HG03520 (cell line): ENCODE measurements around the gene PPT2.
"Not testable (repeated sequence)": the region's sequence is repeated elsewhere in the genome, so short reads cannot be mapped to it uniquely, and the experiment has no call there.

Source experiments
- ATAC-seq: cut with Tn5 transposase; IDR thresholded peaks from one replicate; pipeline ENCODE4 v1.9.1; 2021; ENCODE audit warnings: mild to moderate bottlenecking, moderate library complexity; ENCODE audit not compliant: unreplicated experiment

Gene PPT2

DNA sequence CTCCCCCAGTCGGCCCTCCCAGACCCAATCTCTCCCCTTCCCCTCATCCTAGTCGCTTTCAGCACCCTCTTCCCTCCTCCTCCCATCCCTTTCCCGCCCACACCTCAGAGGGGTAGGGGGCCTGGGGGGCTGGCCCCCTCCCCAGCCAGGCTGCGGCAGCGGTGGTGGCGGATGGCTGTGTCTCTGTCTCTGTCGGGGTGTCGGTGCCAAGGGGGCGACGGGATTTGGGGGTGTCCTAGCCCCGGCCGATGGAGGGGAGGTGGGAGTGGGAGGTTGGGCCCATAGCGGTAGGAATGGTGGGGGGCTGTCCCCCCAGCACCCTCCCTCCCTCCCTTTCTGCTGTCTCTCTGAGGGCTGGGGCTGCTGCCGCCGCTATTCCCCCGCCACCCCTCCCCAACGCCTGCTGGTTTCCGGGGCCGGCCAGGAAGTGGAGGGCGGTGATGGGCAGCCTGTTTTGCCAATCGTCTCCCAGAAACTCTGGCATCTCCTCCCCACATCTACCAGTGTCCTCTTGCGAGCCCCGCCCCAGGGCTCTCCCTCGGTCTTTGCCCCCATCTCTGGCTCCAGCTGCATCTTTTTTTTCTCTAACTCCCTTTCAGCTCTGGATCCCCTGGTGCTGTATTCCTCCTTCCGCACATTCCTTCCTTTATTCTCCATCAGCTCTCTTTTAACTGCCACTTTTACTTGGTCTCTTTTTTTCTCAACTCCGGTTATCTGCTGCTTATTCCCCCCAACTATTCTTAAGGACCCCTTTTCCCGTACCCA is 22.0 kb downstream of the PPT2 start, which contains the start of gene AGPAT1:
Gene AGPAT1 (minus strand): TSS at position 374 of the 765 bp plus-strand sequence. CDS start 4,588 bp downstream, outside the sequence.
- ATAC-seq, result peak; percentile 37

DNA sequence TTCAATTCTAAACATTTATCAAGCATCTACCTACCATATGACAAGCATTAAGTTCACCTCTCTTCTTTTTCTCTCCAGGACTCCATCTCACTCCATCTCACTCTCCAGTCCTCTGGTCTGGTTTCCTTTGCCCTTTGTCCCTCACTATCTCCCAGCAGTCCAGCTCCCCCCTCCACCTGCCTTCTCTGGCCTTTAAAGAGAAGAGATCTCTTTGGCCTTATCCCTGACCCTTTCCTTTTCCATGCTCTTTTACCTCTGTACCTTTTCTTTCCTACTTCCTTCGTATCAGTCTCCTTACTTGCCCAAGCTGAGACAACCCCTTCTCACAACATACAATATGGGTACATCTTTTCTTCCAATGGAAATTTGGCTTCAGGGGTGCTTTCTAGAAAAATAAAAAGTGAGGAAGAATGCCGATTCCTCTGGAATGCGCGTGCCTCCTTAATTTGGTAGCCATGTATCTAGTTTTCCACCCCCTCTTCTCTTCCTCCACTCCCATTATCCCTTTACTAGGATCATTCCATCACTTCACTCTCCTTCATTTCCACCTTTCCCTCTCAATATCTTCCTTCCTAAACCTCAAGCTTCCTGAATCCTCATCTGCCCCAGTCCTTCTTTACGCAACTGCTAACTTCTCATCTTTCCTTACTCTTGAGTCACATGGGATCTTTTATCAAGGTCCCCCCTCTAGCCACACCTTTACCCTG is 22.7 kb downstream of the PPT2 start:
- ATAC-seq, result no peak

DNA sequence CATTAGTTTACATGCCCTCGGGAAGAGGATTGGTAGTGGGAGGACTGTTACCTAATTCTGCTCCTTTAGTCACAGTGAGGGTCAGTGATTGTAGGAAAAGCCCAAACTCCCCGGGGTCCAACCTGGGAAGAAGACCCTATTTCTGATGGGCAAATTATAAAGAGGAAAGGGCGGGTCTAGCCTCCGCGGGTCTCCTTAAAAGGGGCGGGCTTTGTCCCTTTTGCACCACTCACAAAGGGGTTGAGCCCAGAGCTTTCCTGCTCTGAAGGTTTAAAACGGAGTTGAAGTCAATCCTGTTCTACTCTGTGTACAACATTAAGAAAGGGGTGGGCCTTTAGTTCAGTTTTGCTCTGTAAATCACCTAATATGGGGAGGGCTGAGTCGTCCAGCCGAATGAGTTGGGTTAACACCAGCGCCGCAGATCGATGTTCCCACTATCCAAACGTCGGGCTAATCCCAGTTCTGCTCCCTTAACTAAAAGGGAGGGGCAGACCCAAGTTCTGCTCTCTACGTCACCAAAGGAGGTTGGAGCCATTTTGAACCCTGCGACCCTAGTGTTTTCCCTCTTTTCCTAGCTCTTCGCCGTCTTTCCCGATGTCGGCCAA is 23.3 kb downstream of the PPT2 start:
- ATAC-seq, result no peak

DNA sequence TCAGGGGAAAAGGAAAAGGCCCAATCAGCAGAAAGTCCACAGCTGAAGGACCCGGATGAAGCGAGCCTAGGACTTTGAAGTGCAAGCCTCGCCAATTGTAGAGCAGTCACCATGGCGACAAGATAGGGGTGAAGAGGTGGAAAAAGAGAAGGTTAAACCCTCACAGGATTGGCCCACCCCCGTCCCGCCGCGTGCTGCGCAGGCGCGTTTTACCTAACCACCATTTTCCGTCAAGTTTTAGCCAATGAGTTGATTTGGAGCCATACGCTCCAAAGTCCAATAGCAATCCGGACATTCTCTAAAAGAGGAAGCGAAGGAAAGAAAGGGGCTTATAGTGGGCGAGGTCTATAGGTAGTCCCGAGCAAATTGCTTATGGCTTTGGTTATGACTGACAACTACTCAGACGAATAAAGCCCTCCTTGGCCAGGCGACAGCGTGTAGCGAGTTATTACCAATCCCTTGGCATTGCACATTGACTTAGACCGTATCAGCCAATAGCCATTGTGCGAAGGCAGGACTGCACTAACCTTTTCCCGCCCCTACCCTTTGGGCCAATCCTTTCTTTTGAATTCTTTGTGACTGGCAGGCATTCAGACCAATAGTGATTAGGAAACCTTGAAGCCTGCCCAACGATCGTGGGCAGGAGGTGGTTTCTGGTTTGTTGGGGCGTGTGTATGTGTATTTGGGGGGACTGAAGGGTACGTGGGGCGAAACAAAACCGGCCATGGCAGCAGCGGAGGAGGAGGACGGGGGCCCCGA is 24.0 kb downstream of the PPT2 start, which contains the start of gene RNF5:
Gene RNF5 (plus strand): TSS at position 618 of the 759 bp plus-strand sequence. CDS start 107 bp downstream, at position 725.
- ATAC-seq, result peak; percentile 83

DNA sequence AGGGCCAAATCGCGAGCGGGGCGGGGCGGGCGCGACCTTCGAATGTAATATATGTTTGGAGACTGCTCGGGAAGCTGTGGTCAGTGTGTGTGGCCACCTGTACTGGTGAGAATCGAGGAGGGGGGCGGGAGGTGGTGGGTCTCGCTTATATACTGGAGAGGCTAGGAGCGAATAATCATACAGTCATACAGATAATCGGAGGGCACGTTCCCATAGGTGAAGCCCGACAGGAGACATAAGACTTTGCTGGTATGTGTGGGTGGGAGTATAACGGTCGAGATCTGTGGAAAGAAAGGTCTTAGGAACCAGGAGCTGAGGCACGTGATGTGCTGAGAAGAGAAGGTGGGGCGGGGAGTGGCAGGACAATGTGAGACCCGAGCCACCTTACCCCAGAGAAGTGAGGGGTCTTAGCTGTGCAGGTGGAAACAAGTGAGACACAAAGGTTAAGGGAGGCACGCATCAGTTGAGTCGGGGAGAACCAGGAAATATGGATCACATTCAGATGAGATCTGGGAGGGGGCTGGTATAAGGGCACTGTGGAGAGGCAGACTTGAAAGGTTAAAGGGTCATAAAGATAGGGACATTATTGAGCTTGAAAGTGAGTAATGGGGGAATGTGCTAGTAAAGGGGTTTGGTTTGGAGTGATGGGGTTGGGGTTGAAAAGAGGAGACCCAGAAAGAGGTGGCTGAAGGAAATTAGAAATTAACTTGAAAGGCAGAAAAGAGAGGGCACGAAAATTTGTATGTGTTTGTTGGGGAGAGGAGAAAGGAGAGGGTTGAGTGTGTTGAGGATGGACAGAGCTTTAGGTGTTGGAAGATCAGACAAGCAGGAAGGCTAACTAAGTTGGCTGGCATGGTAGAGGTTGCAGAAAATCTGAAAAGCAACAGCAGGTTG is 24.9 kb downstream of the PPT2 start:
- no peak for ATAC-seq

DNA sequence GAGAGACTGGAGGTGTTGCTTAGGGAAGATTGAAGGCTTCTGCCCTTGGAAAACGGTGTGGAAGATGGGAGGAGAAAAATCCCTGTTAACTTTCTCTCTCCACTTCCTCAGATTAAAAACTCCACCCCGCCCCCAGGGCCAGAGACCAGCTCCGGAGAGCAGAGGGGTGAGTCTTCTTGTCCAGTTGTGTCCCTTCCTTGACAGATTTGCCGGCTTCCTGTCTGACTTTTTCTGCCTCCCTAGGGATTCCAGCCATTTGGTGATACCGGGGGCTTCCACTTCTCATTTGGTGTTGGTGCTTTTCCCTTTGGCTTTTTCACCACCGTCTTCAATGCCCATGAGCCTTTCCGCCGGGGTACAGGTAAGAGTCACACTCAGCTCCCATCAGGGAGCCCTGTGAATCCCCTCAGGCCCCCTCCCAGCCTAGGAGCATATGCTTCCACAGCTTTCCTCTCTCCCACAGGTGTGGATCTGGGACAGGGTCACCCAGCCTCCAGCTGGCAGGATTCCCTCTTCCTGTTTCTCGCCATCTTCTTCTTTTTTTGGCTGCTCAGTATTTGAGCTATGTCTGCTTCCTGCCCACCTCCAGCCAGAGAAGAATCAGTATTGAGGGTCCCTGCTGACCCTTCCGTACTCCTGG is 25.9 kb downstream of the PPT2 start:
- ATAC-seq, result no peak

DNA sequence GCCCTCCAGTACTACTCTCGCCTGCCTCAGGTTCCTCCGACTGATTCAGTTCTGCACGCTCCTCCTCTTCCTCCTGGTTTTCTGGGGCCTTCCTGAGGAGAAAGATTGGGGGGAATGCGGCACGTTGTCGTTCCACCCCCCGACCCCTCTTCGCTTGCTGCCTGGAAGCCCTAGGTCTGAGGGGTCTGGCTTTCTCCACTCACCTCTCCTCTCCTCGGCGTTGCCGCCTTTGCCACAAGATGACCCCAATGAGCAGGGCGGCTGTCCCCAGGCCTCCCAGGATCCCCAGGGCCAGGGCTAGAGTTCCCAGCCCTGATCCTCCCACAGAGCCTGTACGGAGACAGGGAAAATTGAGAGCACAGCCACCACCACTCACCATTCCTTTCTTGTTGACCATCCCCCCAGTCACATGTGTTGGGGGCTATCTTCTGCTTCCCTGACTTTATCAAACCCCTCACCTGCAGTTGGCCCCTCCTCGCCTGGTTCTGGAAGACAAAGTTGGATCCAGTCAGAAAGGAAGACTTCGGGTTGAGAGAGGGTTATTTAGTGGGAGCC is 27.3 kb downstream of the PPT2 start:
- no peak for ATAC-seq

DNA sequence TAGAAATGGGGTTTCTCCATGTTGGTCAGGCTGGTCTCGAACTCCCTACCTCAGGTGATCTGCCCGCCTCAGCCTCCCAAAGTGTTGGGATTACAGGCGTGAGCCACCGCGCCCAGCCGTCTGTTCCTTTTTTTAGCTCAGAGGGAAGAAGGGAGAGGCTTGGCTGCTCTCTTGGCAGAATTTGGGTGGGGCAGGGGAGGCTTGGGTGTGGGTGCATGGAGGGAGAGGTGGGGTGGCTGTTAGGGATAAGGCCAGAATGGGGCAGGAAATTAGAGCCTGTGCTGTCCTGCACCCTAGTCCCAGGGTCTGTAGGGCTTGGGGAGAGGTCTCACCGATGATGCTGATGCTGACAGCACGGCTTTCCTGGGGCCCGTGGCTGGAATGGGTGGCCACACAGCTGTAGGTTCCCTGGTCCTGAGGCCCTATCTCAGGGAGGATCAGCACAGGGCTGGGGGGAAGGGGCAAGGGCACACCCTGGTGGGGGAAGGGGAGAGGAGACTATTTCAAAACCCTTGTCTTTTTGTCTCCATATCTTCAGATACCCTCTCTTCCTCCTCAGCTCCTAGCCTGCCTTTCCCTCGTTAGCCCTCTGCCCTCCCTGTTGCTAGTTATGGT is 28.1 kb downstream of the PPT2 start:
- ATAC-seq, result no peak

DNA sequence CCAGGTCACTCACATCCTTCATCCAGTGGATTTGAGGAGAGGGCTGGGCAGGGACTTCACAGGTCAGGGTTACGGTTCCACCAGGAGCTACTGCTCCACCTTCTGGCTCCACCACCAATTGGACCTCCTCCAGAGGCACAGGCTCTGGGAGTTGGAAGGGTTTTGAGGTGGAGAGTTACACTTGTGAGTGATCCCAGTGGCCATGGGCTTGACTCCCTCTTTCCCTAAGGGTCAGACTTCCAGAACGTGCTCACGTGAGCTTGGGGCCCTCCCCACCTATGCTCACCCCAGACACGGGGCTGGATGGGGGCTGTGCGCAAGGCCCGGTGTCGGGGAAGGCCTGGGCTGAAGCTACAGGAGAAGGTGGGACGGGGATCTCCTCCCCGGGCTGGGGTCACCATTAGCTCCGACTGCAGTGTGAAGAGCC is 28.6 kb downstream of the PPT2 start:
- no peak for ATAC-seq

DNA sequence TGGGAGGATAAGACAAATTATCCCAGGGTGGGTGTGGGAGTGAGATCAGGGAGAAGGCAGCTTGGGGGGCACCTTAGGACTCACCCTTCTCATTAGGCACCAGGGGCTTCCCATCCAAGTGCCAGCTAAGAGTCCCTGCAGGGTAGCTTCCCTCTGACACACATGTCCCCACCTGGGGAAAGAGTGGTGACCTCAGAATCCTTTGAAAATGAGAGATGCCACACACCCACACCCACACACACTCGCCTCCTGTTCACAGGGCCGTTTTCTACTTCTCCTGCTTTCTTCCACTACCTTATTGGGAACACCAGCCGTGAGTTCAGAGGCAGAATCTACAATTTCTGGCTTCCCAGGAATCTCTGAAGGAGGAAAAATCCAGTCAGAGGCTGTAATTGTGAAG is 29.1 kb downstream of the PPT2 start:
- ATAC-seq, result no peak

DNA sequence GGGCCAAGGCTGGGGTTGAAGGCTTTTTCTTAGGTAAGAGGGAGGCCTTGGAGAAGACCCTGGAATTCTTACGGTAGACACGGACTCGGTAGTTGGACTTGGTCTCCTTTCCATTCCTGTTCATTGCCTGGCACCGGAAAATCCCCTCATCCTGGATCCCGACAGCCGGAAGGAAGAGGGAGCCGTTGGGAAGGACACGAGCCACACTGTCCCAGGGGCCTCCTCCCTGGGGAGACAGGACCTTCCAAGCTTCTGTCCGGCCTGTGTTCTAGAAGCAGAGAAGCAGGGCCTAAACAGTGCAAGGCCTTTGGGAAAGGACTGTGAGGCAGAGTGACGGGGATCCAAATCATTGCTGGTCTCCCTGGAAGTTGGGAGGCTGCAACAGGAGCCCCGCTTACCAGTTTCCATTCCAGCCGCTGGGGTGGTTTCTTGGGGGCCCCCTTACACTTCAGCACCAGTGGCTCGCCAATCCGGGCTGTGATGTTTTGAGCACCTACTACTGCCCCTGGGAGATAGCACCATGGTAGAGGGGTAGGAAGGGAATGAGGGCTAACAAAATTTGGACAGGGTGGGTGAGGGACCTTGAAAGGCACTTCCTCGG is 29.6 kb downstream of the PPT2 start:
- ATAC-seq, result no peak

DNA sequence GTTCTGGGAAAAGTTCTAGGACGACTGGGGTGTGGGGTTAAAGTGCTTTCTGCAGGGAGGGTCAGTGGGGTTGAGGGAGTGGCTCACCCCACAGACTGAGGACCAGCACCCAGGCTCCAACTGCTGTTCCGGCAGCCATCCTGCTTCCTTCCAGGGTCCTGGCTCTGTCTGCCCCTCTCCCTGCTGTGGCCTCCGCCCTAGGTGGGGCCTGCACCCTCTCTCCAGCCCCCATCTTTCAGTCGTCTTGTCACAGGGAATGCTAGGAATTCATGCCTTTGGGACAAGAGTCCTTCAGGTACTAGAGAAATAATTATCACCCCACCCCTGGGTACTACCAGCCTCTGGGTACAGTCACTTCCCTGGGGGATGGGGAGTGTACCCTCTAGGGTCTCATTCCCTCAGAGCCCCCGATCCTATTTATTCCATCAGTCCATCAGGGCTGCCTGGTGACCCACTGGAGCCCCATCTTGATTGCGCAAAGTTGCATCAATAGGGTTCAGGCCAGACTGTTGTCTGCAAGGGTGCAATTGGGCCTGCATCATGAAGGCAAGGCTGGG is 30.2 kb downstream of the PPT2 start, which contains the start of gene AGER:
Gene AGER (minus strand): TSS at position 170 of the 557 bp plus-strand sequence. CDS start 31 bp downstream, at position 139.
- ATAC-seq, result no peak

DNA sequence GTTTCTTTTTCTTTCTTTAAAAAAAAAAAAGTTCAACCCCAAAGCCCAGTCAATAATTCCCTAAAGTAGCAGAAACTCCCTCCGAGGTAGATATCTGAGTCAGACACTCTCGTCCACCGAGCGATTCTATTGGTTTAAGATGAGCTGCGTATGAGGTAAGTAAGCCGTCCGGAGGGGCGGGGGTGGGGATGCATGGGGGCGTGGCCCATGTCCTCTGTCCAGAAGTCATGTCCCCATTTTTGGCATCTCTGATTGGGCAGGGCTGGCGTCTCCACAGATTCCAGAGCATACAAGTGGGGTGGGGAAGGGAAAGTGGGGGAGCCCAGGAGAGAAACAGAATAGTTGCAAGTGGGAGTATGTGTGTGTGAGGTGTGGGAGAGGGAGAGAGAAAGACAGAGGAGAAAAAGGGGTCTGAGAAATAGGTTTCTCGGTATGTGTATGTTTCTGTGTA is 31.8 kb downstream of the PPT2 start:
- not testable (repeated sequence) for ATAC-seq

DNA sequence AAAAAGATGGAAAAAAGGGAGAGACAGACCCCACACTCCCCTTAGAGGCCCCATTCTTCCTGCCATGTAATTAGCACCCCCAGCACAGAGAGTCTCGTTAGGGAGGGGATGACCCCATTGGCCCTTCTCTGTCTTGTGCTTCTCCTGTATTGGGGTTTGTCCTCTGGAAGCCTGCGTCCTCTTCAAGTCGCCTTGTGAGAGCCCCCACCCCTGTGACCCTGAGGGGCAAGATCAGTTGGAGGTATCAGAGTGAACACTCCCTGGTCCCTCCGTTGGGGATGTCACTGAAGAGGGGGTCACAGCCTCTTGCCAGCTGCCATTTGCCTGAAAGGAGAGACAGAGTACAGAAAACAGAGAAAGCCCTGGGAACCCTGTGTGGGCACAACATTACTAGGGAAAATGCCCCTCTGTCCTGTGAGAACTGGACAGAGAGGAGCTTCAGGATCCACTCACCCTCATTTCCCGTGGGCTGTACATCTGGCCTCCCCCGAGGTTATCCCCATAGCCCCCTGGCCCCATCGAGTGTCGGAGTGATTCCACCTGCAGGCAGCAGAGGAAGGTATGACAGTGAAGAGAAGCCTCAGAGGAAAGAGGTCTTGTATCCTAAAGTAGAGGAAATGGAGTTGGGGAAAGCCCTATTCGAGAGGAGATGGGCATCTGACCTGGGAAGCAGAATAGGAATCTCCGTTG is 32.4 kb downstream of the PPT2 start:
- not testable (repeated sequence) for ATAC-seq

DNA sequence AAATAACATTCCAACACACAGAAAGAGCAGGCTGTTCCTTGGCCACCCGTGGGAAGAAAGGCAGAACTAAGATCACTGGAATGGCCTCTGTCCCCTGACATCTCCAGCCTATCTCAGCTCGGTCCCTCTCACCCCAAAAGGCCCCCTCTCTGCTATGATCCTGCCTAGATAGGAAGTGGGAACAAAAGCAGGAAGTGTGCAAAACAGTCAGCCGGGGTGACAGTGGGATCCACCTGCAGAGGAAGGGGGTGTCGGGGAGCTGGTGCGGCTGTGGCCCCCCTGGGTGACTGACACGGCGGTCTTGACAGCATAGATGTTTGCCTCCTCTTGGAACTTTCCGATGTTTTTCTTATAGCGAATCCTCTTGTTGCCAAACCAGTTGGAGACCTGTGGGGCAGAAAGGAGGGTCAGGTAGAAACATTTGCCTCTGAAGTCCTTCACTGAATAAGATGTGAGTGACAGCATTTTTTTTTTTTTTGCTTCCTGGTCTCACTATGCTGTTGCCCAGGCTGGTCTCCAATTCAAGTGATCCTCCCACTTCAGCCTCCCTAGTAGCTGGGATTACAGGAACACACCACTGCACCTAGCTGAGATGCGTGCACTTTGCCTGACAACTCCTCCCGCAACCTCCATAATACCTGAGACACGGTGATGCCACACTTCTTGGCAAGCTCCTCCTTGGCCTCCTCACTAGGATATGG is 33.2 kb downstream of the PPT2 start:
- ATAC-seq, result no peak

DNA sequence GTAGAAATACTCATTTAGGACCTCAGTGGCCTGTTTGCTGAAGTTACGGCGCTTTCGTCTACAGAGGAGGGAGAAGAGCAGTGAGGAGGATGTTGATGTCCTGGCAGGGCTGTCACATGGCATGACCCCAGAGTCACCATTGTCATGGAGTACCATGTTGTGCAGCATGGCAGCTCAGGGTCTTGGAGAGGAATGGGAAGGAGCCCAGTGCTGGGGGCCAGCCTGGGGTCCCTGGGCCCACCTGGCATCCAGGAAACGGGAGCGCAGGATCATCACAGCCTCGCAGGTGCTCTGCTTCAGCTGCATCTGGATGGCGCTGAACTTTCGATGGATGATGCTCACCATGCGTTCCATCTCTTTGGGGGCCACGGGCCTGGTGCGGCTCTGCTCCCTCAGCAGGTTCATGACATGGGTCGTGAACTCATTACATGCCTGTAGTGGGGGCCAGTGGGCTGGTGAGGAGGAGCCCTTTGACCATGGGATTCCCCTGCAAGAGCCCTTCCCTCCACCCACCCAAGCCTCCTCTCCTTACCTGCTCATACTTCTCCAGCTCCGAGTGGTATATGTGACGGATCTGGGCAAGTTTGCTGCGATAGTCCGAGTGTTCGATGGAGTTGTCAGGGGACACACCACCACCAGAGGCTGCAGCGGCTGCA is 33.9 kb downstream of the PPT2 start:
- not testable (repeated sequence) for ATAC-seq
